Forelimb muscle (tissue), 1 donor: ENCODE data around the gene NIN. TPM values are rescaled to one million over a fixed set of nuclear protein-coding genes. Genes with fewer than 3 reads are reported as not detected.
"Not testable (repeated sequence)": the region's sequence is repeated elsewhere in the genome, so short reads cannot be mapped to it uniquely, and the experiment has no call there.

Experiments
- DNase-seq: peaks from one replicate; pipeline ENCODE4 v3.0.0-alpha.2; 2013; ENCODE audit warnings: low read depth
- polyA plus RNA-seq: library from polyadenylated mRNA; unstranded; fragments of 120-200 nt; gene quantifications from one replicate; pipeline ENCODE4 v1.2.1, GENCODE V29; 2013; ENCODE audit not compliant: insufficient read length

NIN gene
- polyA plus RNA-seq, 1 donor, result 40.2 TPM

DNA sequence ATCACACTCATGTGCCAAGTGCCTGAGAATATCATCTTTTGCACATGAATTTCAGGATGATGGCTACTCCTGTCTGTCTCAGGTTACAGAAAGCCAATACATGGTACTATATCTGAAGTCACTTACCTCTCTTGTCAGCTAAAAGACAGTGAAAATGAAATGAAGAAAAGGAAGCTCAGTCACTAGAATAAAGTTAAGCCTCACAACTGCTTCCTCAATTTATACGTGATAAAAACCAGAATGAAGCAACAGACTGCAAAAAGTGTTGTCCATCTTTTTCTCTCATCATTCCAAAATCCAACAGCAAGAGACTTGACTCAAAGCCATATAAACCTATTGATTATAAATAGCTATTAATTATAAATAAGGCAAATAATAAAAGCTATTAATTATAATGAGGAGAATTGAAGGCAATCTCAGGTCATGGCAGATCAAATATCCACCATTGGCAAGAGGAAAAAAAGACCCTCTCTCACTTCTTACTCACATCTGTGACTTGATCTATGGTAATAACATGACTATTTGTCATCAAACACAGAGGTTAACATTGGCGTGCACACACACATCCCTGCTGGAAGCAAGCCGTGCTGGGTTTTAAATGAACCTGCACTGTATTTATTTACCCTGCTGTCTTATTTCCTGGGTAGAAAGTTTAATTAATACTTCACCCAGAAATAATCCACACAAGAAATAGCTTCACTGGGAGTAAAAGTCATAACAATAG is 10.0 kb downstream of the NIN start:
- DNase-seq, result no peak

DNA sequence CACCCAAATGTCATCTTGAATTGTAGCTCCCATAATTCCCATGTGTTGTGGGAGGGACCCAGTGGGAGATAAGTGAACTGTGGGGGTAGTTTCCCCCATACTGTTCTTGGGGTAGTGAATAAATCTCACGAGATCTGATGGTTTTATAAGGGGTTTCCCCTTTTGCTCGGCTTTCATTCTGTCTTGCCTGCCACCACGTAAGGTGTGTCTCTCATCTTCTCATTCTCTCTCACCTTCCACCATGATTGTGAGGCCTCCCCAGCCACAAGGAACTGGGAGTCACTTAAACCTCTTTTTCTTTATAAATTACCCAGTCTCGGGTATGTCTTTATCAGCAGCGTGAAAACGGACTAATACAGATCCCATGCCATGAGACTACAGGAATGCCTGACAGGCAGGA is 11.7 kb downstream of the NIN start:
- not testable (repeated sequence) for DNase-seq

DNA sequence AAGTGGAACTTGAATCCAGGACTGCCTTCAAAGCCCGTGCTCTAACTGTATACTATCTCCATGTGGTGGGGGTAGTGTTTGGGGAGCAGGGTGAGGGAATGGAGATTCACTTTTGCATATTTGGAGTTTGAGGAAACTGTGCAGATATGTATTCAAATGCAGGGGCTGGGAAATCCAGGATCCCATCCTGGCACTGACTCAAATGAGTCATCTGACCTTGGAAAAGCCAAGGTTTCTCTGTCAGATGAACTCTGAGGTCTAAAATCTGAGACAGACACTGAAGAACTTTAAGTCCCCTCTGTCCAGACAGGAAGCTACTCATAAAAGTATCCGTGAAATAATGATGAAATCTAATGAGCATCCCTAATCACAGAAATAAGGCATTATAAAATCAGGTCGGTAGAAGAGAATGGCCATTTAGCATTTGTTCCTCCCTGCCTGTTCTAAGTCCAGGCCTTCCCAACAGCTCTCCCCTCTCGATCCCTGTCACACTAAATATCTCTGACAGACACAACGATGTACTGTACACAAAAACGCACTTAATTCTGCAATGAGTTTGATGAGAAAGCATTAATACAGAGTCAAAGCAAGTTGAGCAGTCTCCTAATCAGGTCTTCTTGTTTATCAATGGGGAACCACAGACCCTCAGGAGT is 14.4 kb downstream of the NIN start:
- no peak for DNase-seq

DNA sequence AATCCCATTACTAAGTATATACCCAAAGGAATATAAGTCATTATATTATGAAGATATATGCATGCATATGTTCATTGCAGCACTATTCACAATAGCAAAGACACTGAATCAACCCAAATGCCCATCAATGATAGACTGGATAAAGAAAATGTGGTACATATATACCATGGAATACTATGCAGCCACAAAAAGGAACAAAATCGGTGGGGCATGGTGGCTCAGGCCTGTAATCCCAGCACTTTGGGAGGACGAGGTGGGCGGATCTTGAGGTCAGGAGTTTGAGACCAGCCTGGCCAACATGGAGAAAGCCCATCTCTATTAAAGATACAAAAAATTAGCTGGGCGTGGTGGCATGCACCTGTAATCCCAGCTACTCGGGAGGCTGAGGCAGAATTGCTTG is 15.4 kb downstream of the NIN start:
- DNase-seq, result not testable (repeated sequence)

DNA sequence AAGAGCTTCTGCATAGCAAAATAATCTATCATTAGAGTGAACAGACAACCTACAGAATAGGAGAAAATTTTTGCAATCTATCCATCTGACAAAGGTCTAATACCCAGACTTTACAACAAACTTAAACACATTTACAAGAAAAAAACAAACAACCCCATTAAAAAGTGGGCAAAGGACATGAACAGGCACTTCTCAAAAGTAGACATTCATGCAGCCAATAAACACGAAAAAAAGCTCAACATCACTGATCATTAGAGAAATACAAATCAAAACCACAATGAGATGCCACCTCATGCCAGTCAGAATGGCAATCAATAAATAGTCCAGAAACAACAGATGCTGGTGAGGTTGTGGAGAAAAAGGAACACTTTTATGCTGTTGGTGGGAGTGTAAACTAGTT is 15.9 kb downstream of the NIN start:
- DNase-seq, result not testable (repeated sequence)

- DNase-seq, result no peak
Measured at GRCh38 chr14:50814161-50814560, 16.8 kb downstream of the NIN start.

DNA sequence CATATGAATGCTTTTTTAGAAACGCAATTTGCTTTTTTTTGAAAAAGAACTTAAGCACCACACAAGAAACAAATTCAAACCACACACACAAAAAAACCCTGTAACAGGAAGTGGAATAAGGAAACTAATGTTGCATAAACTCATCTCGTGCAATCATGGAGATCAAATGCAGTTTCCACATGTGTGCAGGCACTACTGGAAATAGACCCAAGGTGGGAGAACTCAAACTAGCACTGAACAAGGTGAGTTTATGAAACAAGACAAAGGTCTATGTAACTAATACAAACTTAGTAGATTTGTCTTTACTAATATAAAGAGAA is 17.5 kb downstream of the NIN start:
- no peak for DNase-seq

GRCh38 chr14:50812856-50813543 is 18.0 kb downstream of the NIN start:
- DNase-seq, result no peak

- DNase-seq, result no peak
Measured at GRCh38 chr14:50812180-50812579, 18.8 kb downstream of the NIN start.

DNA sequence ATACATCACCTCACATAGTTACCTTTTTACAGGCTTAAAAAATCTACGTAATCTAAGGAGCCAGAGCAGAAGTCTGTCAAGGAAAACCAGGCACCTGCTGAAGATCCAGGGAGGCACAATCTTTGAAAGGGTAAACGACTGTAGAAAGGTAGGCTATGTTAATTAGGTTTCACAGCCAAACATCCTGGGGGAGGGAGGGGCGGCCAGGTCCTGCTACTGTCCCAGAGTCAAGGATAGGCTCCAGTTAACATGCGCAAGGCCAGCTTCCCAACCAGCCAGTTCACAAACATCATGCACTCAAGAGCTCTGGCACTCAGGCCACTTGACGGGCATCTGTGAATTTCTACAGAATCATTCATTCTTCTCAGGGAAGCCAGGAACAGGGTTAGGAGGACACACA is 22.9 kb downstream of the NIN start:
- no peak for DNase-seq

- no peak for DNase-seq
Measured at GRCh38 chr14:50806241-50806933, 24.6 kb downstream of the NIN start.

- DNase-seq, result no peak
Measured at GRCh38 chr14:50805396-50805795, 25.6 kb downstream of the NIN start.

DNA sequence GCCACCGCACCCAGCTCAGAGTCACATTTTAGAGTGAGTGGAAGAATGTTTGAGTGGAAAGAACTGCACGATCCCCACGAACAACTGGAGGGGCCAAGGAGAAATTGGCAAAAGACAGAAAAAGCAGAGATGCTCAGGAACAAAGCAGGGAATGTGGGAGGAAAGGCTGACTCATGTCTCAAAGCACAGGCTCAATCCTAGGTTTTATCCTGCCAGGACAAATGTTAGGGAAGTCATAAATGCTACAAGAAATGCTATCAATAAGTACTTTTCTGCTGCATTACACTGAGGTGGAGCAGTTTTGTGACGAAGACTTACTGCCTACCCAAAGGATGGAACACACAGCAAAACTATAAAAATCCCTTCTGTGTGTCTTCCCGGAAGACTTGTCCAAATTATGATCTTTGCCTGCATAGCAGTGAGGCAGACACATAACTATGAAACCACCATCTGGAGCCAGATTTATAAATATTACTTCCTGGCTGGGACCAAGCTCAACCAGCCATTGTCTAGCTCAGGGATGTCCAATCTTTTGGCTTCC is 26.7 kb downstream of the NIN start:
- DNase-seq, result no peak

GRCh38 chr14:50801706-50802105 is 29.3 kb downstream of the NIN start:
- no peak for DNase-seq

- DNase-seq, result no peak
Measured at GRCh38 chr14:50800032-50800431, 30.9 kb downstream of the NIN start.

DNA sequence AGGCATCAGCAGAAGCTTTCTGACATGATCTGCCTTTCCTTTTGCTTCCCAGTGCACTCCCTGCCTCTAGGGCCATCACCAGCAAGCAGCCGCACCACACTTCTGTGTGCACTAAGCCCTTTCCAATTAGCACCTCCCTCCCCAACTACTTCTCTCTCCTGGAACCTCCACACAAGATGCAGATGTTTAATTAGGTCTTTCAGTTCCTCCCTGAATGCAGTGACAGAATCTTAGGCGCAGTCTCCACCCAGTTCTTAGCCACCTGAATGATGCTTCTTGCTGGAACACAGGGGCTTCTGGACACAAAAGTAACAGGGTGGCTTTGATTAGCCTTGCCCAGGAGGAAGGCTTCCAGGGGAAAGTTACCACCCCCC is 32.9 kb downstream of the NIN start:
- DNase-seq, result no peak

GRCh38 chr14:50797250-50798047 is 33.5 kb downstream of the NIN start:
- DNase-seq, result no peak

DNA sequence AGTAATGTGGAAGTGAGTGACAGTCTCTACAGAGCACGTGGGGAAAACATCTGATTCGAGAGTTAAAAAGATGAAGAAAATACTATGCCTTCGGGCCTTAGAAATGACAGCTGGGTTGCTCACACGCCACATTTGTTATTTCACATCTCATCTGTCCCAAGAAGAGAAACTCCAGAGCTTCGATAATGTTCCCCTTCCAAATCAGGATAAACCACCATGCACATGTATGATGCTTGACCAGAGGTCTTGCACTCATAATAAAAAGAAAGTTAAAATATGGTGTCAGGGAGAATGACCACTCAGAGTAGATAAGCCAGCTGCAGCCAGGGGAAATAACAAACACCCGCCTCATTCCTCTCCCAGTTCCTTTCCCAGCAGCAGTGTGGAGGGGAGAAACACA is 34.6 kb downstream of the NIN start:
- DNase-seq, result no peak

DNA sequence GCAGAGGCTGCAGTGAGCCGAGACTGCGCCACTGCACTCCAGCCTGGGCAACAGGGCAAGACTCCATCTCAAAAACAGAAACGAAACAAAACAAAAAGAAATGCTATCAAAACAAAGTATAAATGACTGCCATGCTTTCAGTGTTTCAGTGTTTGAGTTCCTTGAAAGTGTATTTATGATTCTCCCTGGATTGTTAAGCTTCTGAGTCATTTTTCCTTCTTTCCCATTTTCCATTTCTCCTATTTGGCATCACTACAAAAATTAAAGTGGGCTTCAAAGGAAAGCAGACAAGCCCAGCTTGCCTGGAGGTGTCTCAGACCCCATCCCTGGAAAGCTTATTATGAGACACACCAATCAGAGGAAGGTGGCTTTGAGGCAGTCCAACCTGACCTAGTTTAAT is 35.1 kb downstream of the NIN start:
- no peak for DNase-seq

DNA sequence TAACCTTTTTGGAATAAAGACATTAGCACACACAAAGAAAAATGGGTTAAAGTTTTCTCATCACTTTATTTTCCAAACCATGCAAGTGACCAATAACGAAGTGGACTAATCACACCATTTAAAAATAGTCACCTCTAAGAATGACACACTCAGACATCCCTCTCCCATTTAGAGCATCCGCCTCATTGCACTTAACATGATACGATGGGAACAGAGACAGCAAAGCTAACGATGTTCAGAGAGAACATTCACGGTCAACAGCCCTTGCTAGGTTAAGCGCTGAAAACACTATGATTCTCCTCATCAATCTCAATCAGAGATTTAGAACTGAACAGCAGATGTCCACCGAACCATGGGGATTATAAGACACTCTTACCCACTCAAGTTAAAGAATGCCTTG is 35.8 kb downstream of the NIN start:
- no peak for DNase-seq

- no peak for DNase-seq
Measured at GRCh38 chr14:50794068-50794645, 36.8 kb downstream of the NIN start.
